Chondrocyte (in vitro differentiated cells): Measurements from ENCODE around the gene TOM1L2. TPM values are rescaled to one million over a fixed set of nuclear protein-coding genes. Genes with fewer than 3 reads are reported as not detected.

Source experiments
- DNase-seq: peaks from one replicate; pipeline ENCODE4 v3.0.0; 2021; ENCODE audit warnings: mixed read lengths, low spot score
- H3K27ac Mint-ChIP-seq: one replicate; pipeline ENCODE4 v1.8.0; 2021; ENCODE audit warnings: mild to moderate bottlenecking, moderate library complexity, mixed read lengths; ENCODE audit not compliant: unreplicated experiment
- H3K27me3 Mint-ChIP-seq: 2 replicates; pipeline ENCODE4 v1.8.0; 2021; ENCODE audit warnings: low read depth, mixed read lengths
- H3K36me3 Mint-ChIP-seq: 2 replicates; pipeline ENCODE4 v1.8.0; 2021; ENCODE audit warnings: low read depth, mixed read lengths
- H3K4me1 Mint-ChIP-seq: 2 replicates; pipeline ENCODE4 v1.8.0; 2021; ENCODE audit warnings: low read depth, mild to moderate bottlenecking, mixed read lengths
- H3K4me3 Mint-ChIP-seq: one replicate; pipeline ENCODE4 v1.8.0; 2021; ENCODE audit warnings: mild to moderate bottlenecking, moderate library complexity, mixed read lengths; ENCODE audit not compliant: unreplicated experiment
- H3K9me3 Mint-ChIP-seq: 2 replicates; pipeline ENCODE4 v1.8.0; 2021; ENCODE audit warnings: low read depth, mixed read lengths
- total RNA-seq: library from RNA; stranded (reverse); gene quantifications from 3 replicates; pipeline ENCODE4 v1.2.1, GENCODE V29; 2021
- TF ChIP-seq, protein P1 (sequence below): fragments of 200-600 bp; sonication (generic); IDR thresholded peaks from 2 replicates; pipeline ENCODE4 v1.5.0; 2021; ENCODE audit warnings: antibody characterized with exemption, mild to moderate bottlenecking, moderate library complexity

Gene TOM1L2
- total RNA-seq, 1 donor from 2014 or later, result 56.1 TPM

GRCh38 chr17:17934214-17934613 is 38.0 kb downstream of the TOM1L2 start:
- Mint-ChIP-seq H3K4me3 (no peak overlapping the region), H3K9me3 (no peaks in the 10 kb centered on the region), H3K36me3 (no peaks in the 10 kb centered on the region), H3K27me3 (no peaks in the 10 kb centered on the region), H3K27ac (peak overlapping the region; percentile 8), H3K4me1 (peaks cover 66% of the 10 kb centered on the region)
- DNase-seq, result no peak
- TF ChIP-seq, protein P1, sequence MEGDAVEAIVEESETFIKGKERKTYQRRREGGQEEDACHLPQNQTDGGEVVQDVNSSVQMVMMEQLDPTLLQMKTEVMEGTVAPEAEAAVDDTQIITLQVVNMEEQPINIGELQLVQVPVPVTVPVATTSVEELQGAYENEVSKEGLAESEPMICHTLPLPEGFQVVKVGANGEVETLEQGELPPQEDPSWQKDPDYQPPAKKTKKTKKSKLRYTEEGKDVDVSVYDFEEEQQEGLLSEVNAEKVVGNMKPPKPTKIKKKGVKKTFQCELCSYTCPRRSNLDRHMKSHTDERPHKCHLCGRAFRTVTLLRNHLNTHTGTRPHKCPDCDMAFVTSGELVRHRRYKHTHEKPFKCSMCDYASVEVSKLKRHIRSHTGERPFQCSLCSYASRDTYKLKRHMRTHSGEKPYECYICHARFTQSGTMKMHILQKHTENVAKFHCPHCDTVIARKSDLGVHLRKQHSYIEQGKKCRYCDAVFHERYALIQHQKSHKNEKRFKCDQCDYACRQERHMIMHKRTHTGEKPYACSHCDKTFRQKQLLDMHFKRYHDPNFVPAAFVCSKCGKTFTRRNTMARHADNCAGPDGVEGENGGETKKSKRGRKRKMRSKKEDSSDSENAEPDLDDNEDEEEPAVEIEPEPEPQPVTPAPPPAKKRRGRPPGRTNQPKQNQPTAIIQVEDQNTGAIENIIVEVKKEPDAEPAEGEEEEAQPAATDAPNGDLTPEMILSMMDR, result no peak

DNA sequence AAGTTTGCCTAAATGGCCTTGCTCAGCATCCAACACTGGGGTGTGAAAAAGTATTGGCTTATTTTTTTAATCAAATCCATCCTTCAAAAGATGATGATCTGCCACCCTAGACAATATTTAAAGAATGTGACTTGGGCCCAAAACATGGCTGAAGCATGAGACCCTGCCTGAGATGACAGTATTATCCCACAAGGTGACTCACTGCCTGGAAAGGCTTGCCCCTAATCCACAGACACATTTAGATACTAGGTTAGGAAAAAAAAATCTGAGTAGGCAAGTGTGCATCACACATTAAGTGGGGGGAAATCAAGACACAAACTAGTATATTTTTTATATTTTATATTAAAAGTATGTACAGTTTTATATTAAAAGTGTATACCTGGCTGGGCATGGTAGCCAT is 38.4 kb downstream of the TOM1L2 start:
- no peaks in the 10 kb centered on the region for H3K36me3 Mint-ChIP-seq
- no peak for DNase-seq
- peak overlapping the region; percentile 1 for H3K27ac Mint-ChIP-seq
- H3K27me3 Mint-ChIP-seq, result no peaks in the 10 kb centered on the region
- peaks cover 71% of the 10 kb centered on the region for H3K4me1 Mint-ChIP-seq
- no peaks in the 10 kb centered on the region for H3K9me3 Mint-ChIP-seq
- TF ChIP-seq, protein P1, result no peak
- H3K4me3 Mint-ChIP-seq, result no peak overlapping the region

DNA sequence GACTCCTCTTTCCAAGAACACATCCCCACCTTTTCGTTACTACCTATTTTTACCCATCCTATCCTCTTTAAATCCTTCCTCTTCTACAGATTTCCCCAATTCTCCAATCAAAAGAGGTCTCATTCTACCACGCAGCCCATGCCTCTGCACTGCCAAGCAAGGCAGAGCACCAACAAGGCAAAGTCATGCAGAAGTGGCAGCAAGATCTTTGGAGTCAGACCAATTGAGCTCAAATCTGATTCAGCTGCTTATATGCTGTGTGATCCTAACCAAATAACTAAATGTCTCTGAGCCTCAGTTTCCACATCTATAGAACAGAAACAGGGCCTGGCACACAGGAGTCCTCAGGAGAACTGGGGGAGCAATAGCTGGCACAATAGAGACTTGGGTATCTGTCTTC is 41.0 kb downstream of the TOM1L2 start:
- H3K4me1 Mint-ChIP-seq, result peaks cover 82% of the 10 kb centered on the region
- peak overlapping the region; percentile 14 for H3K27ac Mint-ChIP-seq
- no peaks in the 10 kb centered on the region for H3K27me3 Mint-ChIP-seq
- H3K4me3 Mint-ChIP-seq, result no peak overlapping the region
- no peaks in the 10 kb centered on the region for H3K36me3 Mint-ChIP-seq
- TF ChIP-seq, protein P1, result no peak
- no peak for DNase-seq
- H3K9me3 Mint-ChIP-seq, result no peaks in the 10 kb centered on the region

DNA sequence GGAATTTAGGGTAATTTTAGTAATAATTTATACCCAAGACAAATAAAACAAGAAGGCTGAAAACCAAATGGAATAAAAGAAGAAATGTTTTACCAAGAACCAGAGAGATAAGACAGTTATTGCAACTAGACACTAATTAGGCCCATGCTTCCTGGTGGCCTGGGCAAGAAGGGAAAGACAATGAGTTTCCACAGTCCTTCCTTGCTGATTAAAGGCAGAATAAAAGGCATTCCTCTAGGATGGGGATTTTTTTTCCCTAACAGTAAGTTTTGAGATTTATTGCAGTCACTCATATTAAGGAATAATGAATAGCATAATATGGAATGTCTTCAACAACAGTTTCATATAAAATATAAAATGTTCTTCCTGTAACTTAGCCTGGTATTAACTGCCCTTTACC is 41.5 kb downstream of the TOM1L2 start:
- H3K27me3 Mint-ChIP-seq, result no peaks in the 10 kb centered on the region
- no peak overlapping the region for H3K4me3 Mint-ChIP-seq
- DNase-seq, result no peak
- peaks cover 78% of the 10 kb centered on the region for H3K4me1 Mint-ChIP-seq
- TF ChIP-seq, protein P1, result no peak
- H3K36me3 Mint-ChIP-seq, result no peaks in the 10 kb centered on the region
- H3K9me3 Mint-ChIP-seq, result no peaks in the 10 kb centered on the region
- peak overlapping the region; percentile 14 for H3K27ac Mint-ChIP-seq

DNA sequence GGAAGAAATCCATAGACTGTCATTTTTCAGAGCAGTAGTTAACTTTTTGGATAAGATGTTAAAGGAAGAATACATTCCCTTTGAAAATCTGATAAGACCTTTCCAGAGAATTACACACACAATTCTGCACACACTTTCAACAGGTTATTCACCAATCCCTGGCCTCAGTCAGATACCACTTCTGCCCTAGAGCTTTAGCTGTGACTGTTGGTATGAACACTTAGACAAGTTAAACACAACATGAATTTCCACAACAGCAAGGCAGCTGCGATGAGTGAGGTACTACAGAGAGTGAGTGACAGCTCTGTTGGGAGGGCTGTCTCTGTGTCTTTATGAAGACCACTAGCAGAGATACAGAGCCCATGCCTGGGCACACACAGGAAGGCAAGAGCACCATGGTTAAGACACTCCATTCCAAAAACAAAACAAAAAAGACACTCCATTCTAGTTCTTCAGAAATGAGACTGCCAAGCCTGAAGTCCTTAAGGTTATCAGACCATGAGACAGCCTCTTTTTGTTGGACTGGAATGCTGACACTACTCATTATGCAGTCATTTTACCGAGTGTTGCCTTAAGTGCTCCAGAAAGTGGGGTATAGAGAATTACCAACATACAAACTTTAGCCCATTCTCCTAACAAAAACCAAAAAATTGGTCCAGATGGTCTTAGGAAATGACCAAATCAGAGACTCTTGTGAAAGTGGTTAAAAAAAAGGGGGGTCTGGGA is 42.4 kb downstream of the TOM1L2 start:
- peaks cover 74% of the 10 kb centered on the region for H3K4me1 Mint-ChIP-seq
- peak overlapping the region; percentile 30 for H3K27ac Mint-ChIP-seq
- no peak overlapping the region for H3K4me3 Mint-ChIP-seq
- H3K27me3 Mint-ChIP-seq, result no peaks in the 10 kb centered on the region
- no peaks in the 10 kb centered on the region for H3K36me3 Mint-ChIP-seq
- TF ChIP-seq, protein P1, result no peak
- H3K9me3 Mint-ChIP-seq, result no peaks in the 10 kb centered on the region
- DNase-seq, result no peak
